ENCODE results near the gene ZNF695. TPM values are rescaled to one million over a fixed set of nuclear protein-coding genes. Genes with fewer than 3 reads are reported as not detected.

Gene ZNF695
- total and polyA plus RNA-seq, 9 of the 15 experiments (the other 6 are each of a cell fraction or from before 2014, with no cell fraction given): 8.7 to 15.2 (median 10.9) TPM

DNA sequence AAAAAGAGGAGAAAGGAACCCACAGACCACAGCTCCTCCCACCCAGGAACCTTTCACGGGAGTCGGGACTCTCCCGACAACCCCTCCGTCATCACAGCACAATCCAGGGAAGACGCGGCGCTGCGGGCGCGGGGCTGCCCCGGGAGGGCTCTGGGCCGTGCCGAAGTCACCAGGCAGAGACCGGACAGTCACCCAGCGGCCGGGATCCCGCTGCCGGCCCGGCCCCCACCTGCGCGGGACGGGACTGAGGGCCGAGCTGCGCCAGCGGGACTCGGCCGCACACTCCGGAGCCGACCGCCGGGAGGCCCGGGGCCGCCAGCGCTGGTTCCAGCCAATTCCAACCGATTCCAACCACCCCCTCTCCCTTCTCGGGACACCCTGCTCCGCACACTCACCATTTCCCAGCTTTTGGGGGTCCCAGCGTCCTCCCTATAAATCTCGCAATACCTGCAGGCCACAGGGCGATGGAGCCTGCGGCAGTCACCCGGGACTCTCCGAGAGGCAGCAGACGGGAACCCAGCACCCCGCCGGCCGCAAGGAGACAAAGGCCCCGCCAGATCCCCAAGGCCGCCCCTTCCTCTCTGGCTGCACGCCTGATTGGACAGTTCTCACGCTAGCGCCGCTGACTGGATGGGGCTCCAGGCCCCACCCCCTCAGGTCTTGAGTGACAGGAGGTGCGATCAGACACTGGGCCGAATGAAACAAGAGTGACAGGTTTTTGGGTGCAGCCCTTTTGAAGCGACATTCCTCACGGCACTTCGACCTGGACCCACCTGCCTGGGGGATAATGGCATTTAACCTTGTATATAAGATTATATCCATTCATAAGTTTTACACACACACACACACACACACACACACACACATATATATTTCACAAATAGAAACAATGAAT, at the start of gene ZNF695 (continued):
- TF ChIP-seq, protein P1, sequence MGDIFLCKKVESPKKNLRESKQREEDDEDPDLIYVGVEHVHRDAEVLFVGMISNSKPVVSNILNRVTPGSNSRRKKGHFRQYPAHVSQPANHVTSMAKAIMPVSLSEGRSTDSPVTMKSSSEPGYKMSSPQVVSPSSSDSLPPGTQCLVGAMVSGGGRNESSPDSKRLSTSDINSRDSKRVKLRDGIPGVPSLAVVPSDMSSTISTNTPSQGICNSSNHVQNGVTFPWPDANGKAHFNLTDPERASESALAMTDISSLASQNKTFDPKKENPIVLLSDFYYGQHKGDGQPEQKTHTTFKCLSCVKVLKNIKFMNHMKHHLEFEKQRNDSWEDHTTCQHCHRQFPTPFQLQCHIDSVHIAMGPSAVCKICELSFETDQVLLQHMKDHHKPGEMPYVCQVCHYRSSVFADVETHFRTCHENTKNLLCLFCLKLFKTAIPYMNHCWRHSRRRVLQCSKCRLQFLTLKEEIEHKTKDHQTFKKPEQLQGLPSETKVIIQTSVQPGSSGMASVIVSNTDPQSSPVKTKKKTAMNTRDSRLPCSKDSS (IDR thresholded peaks at IDR 0.05; ENCODE audit: low read depth, partially characterized antibody): no peak
- TF ChIP-seq MTF1 (CRISPR knock-in tag; IDR thresholded peaks at IDR 0.05; ENCODE audit: borderline replicate concordance) (no peak), TRIM24 (IDR thresholded peaks at IDR 0.05) (no peak), SPI1 (IDR thresholded peaks at IDR 0.05; ENCODE audit: borderline replicate concordance, low read depth, low read length) (peak; percentile 76), TAF7 (tag; IDR thresholded peaks at IDR 0.05) (peak; percentile 13; the same call in 1 of the 2 replicates), LARP7 (IDR thresholded peaks at IDR 0.05) (no peak), BRD9 (IDR thresholded peaks at IDR 0.05; ENCODE audit: low read depth, partially characterized antibody) (no peak), HMG20B (CRISPR knock-in tag; IDR thresholded peaks at IDR 0.05) (no peak), ZNF224 (CRISPR knock-in tag; IDR thresholded peaks at IDR 0.05) (no peak), POU5F1 (IDR thresholded peaks at IDR 0.05; ENCODE audit: borderline replicate concordance, low read depth, low read length, partially characterized antibody) (no peak), POLR2G (IDR thresholded peaks at IDR 0.05; ENCODE audit: low read depth, low read length) (peak; percentile 96), ZNF830 (CRISPR knock-in tag; IDR thresholded peaks at IDR 0.05) (no peak), XRCC3 (IDR thresholded peaks at IDR 0.05) (no peak), SREBF2 (CRISPR knock-in tag; IDR thresholded peaks at IDR 0.05) (no peak), MED1 (CRISPR knock-in tag; IDR thresholded peaks at IDR 0.05; ENCODE audit: borderline replicate concordance) (no peak), ZNF274 (IDR thresholded peaks at IDR 0.05; ENCODE audit: borderline replicate concordance, low read depth, low read length) (no peak), ZNF586 (CRISPR knock-in tag; conservative IDR thresholded peaks at IDR 0.05) (no peak), KLF1 (tag; IDR thresholded peaks at IDR 0.05) (no peak)
- TF ChIP-seq, protein P2, sequence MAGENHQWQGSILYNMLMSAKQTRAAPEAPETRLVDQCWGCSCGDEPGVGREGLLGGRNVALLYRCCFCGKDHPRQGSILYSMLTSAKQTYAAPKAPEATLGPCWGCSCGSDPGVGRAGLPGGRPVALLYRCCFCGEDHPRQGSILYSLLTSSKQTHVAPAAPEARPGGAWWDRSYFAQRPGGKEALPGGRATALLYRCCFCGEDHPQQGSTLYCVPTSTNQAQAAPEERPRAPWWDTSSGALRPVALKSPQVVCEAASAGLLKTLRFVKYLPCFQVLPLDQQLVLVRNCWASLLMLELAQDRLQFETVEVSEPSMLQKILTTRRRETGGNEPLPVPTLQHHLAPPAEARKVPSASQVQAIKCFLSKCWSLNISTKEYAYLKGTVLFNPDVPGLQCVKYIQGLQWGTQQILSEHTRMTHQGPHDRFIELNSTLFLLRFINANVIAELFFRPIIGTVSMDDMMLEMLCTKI (IDR thresholded peaks at IDR 0.05; ENCODE audit: partially characterized antibody): no peak
- TF ChIP-seq, protein P3, sequence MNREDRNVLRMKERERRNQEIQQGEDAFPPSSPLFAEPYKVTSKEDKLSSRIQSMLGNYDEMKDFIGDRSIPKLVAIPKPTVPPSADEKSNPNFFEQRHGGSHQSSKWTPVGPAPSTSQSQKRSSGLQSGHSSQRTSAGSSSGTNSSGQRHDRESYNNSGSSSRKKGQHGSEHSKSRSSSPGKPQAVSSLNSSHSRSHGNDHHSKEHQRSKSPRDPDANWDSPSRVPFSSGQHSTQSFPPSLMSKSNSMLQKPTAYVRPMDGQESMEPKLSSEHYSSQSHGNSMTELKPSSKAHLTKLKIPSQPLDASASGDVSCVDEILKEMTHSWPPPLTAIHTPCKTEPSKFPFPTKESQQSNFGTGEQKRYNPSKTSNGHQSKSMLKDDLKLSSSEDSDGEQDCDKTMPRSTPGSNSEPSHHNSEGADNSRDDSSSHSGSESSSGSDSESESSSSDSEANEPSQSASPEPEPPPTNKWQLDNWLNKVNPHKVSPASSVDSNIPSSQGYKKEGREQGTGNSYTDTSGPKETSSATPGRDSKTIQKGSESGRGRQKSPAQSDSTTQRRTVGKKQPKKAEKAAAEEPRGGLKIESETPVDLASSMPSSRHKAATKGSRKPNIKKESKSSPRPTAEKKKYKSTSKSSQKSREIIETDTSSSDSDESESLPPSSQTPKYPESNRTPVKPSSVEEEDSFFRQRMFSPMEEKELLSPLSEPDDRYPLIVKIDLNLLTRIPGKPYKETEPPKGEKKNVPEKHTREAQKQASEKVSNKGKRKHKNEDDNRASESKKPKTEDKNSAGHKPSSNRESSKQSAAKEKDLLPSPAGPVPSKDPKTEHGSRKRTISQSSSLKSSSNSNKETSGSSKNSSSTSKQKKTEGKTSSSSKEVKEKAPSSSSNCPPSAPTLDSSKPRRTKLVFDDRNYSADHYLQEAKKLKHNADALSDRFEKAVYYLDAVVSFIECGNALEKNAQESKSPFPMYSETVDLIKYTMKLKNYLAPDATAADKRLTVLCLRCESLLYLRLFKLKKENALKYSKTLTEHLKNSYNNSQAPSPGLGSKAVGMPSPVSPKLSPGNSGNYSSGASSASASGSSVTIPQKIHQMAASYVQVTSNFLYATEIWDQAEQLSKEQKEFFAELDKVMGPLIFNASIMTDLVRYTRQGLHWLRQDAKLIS (CRISPR knock-in tag; IDR thresholded peaks at IDR 0.05): no peak
- TF ChIP-seq, protein P4, sequence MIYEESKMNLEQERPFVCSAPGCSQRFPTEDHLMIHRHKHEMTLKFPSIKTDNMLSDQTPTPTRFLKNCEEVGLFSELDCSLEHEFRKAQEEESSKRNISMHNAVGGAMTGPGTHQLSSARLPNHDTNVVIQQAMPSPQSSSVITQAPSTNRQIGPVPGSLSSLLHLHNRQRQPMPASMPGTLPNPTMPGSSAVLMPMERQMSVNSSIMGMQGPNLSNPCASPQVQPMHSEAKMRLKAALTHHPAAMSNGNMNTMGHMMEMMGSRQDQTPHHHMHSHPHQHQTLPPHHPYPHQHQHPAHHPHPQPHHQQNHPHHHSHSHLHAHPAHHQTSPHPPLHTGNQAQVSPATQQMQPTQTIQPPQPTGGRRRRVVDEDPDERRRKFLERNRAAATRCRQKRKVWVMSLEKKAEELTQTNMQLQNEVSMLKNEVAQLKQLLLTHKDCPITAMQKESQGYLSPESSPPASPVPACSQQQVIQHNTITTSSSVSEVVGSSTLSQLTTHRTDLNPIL (CRISPR knock-in tag; IDR thresholded peaks at IDR 0.05): no peak

Data from K562 (cell line).